ENCODE results near the gene LRFN4.

GRCh38 chr11:66871521-66871901, 14.6 kb downstream of the LRFN4 start:
- TF ChIP-seq CTCF (IDR thresholded peaks at IDR 0.05): no peak
- no peak for TF ChIP-seq POLR2A (IDR thresholded peaks at IDR 0.05)
